OCI-LY7 (cell line): ENCODE measurements around the gene ITPA. TPM values are rescaled to one million over a fixed set of nuclear protein-coding genes. Genes with fewer than 3 reads are reported as not detected.
"Not testable (repeated sequence)": the region's sequence is repeated elsewhere in the genome, so short reads cannot be mapped to it uniquely, and the experiment has no call there.

ENCODE experiments used
- BruUV-seq: library from RNA; stranded (reverse); fragments of 400-500 nt; replicated peaks from 2 replicates; lab custom pipeline; 2021; lab: Mats Ljungman, UMichigan
- CTCF ChIA-PET: fragments of 300-600 bp; sonication (Branson Sonifier 250); formaldehyde crosslinking; loops from one replicate; lab custom pipeline; 2022; ENCODE audit warnings: antibody characterized with exemption; ENCODE audit not compliant: unreplicated experiment; lab: Charles Lee
- POLR2A ChIA-PET: fragments of 300-600 bp; sonication (Branson Sonifier 250); formaldehyde crosslinking; loops from one replicate; lab custom pipeline; 2022; ENCODE audit warnings: antibody characterized with exemption; lab: Charles Lee
- DNase-seq: peaks from one replicate; pipeline ENCODE4 v3.0.0-alpha.2; 2015; ENCODE audit warnings: low spot score
- H2AFZ ChIP-seq: fragments of 200-600 bp; sonication (generic), shearing (Covaris generic); 2 replicates; pipeline ENCODE4 v1.6.1; 2014; ENCODE audit warnings: mild to moderate bottlenecking, antibody characterized with exemption, low read length, moderate library complexity
- H3K27ac ChIP-seq: fragments of 200-600 bp; sonication (generic); 2 replicates; pipeline ENCODE4 v1.5.1; 2014; ENCODE audit warnings: mixed run types, low read depth, mild to moderate bottlenecking, moderate library complexity, low read length, inconsistent platforms; ENCODE audit not compliant: poor library complexity, severe bottlenecking
- H3K36me3 ChIP-seq: fragments of 200-600 bp; sonication (generic); 2 replicates; pipeline ENCODE4 v1.6.1; 2014; ENCODE audit warnings: mild to moderate bottlenecking, antibody characterized with exemption, low read length, moderate library complexity, mixed read lengths; ENCODE audit not compliant: insufficient read depth
- H3K4me1 ChIP-seq: fragments of 200-600 bp; sonication (generic); 2 replicates; pipeline ENCODE4 v1.5.1; 2014; ENCODE audit warnings: mild to moderate bottlenecking, low read length; ENCODE audit not compliant: insufficient read depth, poor library complexity, severe bottlenecking
- H3K4me2 ChIP-seq: fragments of 200-600 bp; sonication (generic); 2 replicates; pipeline ENCODE4 v1.6.1; 2014; ENCODE audit warnings: mild to moderate bottlenecking, low read length
- H3K4me3 ChIP-seq: fragments of 200-600 bp; sonication (generic); 2 replicates; pipeline ENCODE4 v1.5.1; 2014; ENCODE audit warnings: mild to moderate bottlenecking, low read depth, low read length; ENCODE audit not compliant: poor library complexity, severe bottlenecking
- H3K79me2 ChIP-seq: fragments of 200-600 bp; sonication (generic); 2 replicates; pipeline ENCODE4 v1.6.1; 2016; ENCODE audit warnings: low read depth, mild to moderate bottlenecking, low read length, moderate library complexity, mixed read lengths; ENCODE audit not compliant: insufficient read depth
- H3K9me2 ChIP-seq: fragments of 200-600 bp; sonication (generic); 2 replicates; pipeline ENCODE4 v1.6.1; 2016; ENCODE audit warnings: mild to moderate bottlenecking, low read length, mixed read lengths; ENCODE audit not compliant: insufficient read depth
- H3K9me3 ChIP-seq: fragments of 200-600 bp; sonication (generic); 2 replicates; pipeline ENCODE4 v1.6.1; 2014; ENCODE audit warnings: mild to moderate bottlenecking, mixed run types, low read length, mixed read lengths
- H4K20me1 ChIP-seq: fragments of 200-600 bp; sonication (generic); 2 replicates; pipeline ENCODE4 v1.6.1; 2014; ENCODE audit warnings: mild to moderate bottlenecking, antibody characterized with exemption, low read length, moderate library complexity, mixed read lengths; ENCODE audit not compliant: insufficient read depth
- EZH2phosphoT487 ChIP-seq: fragments of 200-600 bp; sonication (generic); IDR thresholded peaks from 2 replicates; pipeline ENCODE4 v1.6.1; 2018; ENCODE audit warnings: low read depth, borderline replicate concordance, mild to moderate bottlenecking, mixed run types, antibody characterized with exemption, low read length, moderate library complexity, mixed read lengths
- intact Hi-C: fragments of 100-400 bp; cut with micrococcal nuclease; formaldehyde crosslinking; loops from one replicate; pipeline ENCODE4 v1.10.0; 2022; ENCODE audit not compliant: unreplicated experiment
- total RNA-seq, 2 experiments: library from RNA; depleted of rRNA in 1 of 2; stranded (reverse); fragments of >200 nt in 1 of 2; shearing (Covaris generic) in 1 of 2; gene quantifications; 2 replicates each; pipeline ENCODE4 v1.2.3, GENCODE V29; 2014 to 2022
- TF ChIP-seq, protein P1 (sequence below): fragments of 200-600 bp; sonication (generic); conservative IDR thresholded peaks from 2 replicates; pipeline ENCODE4 v1.5.1; 2014; ENCODE audit warnings: mild to moderate bottlenecking, antibody characterized with exemption, low read length, moderate library complexity, mixed read lengths

ITPA gene
- total RNA-seq, 2 experiments from 2014 or later: 58.0 to 62.4 TPM

- Histone ChIP-seq H4K20me1 (no peaks in the 10 kb centered on the region), H2AFZ (no peak overlapping the region), H3K4me3 (no peak overlapping the region), H3K4me2 (no peak overlapping the region), H3K4me1 (peaks cover 9% of the 10 kb centered on the region), H3K36me3 (peaks cover 44% of the 10 kb centered on the region), H3K9me3 (no peaks in the 10 kb centered on the region), H3K79me2 (peaks cover 23% of the 10 kb centered on the region), H3K27ac (no peak overlapping the region), H3K9me2 (no peaks in the 10 kb centered on the region)
- POLR2A ChIA-PET: no interaction called here
- BruUV-seq: no TSS peak
- TF ChIP-seq, protein P1, sequence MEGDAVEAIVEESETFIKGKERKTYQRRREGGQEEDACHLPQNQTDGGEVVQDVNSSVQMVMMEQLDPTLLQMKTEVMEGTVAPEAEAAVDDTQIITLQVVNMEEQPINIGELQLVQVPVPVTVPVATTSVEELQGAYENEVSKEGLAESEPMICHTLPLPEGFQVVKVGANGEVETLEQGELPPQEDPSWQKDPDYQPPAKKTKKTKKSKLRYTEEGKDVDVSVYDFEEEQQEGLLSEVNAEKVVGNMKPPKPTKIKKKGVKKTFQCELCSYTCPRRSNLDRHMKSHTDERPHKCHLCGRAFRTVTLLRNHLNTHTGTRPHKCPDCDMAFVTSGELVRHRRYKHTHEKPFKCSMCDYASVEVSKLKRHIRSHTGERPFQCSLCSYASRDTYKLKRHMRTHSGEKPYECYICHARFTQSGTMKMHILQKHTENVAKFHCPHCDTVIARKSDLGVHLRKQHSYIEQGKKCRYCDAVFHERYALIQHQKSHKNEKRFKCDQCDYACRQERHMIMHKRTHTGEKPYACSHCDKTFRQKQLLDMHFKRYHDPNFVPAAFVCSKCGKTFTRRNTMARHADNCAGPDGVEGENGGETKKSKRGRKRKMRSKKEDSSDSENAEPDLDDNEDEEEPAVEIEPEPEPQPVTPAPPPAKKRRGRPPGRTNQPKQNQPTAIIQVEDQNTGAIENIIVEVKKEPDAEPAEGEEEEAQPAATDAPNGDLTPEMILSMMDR: no peak
- TF ChIP-seq EZH2phosphoT487: no peak
- no peak for DNase-seq
- intact Hi-C loops: no loop called here
- CTCF ChIA-PET: no interaction called here
Measured at GRCh38 chr20:3213226-3213625, 3.9 kb downstream of the ITPA start.

DNA sequence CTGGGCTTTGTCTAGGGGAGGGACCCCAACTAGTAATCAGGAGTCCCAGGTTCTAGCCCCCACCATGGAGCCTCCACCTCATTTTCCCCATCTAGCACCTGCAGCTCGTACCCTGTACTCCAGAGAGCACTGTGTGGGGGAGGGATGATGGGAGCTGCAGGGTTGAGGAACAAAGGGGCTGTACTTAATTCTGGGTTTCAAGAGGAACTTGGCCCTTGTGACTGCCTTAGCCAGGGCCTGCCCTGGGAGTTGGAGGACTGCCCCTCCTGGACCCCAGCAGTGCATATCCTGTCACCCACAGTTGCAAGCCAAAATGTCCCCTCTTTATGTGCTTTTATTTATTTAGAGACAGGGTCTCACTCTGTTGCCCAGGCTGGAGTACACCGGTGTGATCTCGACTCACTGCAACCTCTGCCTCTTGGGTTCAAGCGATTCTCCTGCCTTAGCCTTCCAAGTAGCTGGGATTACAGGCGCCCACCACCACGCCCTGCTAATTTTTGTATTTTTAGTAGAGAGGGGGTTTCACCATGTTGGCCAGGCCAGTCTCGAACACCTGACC is 6.1 kb downstream of the ITPA start:
- H2AFZ ChIP-seq, H4K20me1 ChIP-seq, H3K9me3 ChIP-seq, BruUV-seq, H3K9me2 ChIP-seq, CTCF ChIA-PET, H3K27ac ChIP-seq, intact Hi-C loops, H3K4me3 ChIP-seq, DNase-seq, H3K4me2 ChIP-seq, H3K4me1 ChIP-seq: not testable (repeated sequence)
- peaks cover 62% of the 10 kb centered on the region for H3K36me3 ChIP-seq
- H3K79me2 ChIP-seq: peaks cover 12% of the 10 kb centered on the region
- POLR2A ChIA-PET: interaction anchor here (0.6 kb wide), 1 partner anchor 512 kb away, joined by 5 read pairs; no protein-coding TSS in a partner anchor

GRCh38 chr20:3218307-3218988 is 9.2 kb downstream of the ITPA start:
- Histone ChIP-seq H3K36me3 (peaks cover 72% of the 10 kb centered on the region), H3K9me3 (no peaks in the 10 kb centered on the region), H3K4me1 (peaks cover 15% of the 10 kb centered on the region), H3K9me2 (no peaks in the 10 kb centered on the region), H3K79me2 (no peaks in the 10 kb centered on the region), H3K4me3 (no peak overlapping the region), H2AFZ (no peak overlapping the region), H3K27ac (no peak overlapping the region), H3K4me2 (no peak overlapping the region), H4K20me1 (no peaks in the 10 kb centered on the region)
- intact Hi-C loops: loop anchor here (2.0 kb wide), 1 partner anchor 98 kb away; no protein-coding TSS in a partner anchor
- CTCF ChIA-PET: no interaction called here
- TF ChIP-seq, protein P1: peak; percentile 78
- TF ChIP-seq EZH2phosphoT487: no peak
- BruUV-seq: no TSS peak
- POLR2A ChIA-PET: interaction anchor here (0.6 to 0.9 kb wide), 4 partner anchors 8 to 1158 kb away, joined by 3 to 5 read pairs (median 4); no protein-coding TSS in a partner anchor
- DNase-seq: peak; percentile 43
